Ovary (tissue), 9 donors: Measurements from ENCODE around the gene CHST6. TPM values are rescaled to one million over a fixed set of nuclear protein-coding genes. Genes with fewer than 3 reads are reported as not detected.

Experiments used
- DNase-seq, 5 donors: peaks; one replicate each; pipeline ENCODE4 v3.0.0-alpha.2; 2019 to 2020
- H3K27ac ChIP-seq, 2 donors: fragments of 200-600 bp; one replicate each; pipeline versions ENCODE4 v1.5.1 to v1.8.0; 2019 to 2022
- H3K27me3 ChIP-seq: fragments of 200-600 bp; one replicate; pipeline ENCODE4 v1.8.0; 2022
- H3K36me3 ChIP-seq: fragments of 200-600 bp; sonication (generic); one replicate; pipeline ENCODE4 v1.5.1; 2019
- H3K4me1 ChIP-seq: one replicate; pipeline ENCODE4 v1.8.1; 2013; ENCODE audit warnings: mild to moderate bottlenecking, moderate library complexity; ENCODE audit not compliant: insufficient read depth
- H3K4me3 ChIP-seq: fragments of 200-600 bp; sonication (generic); one replicate; pipeline ENCODE4 v1.5.1; 2017
- H3K9me3 ChIP-seq, 2 donors: fragments of 200-600 bp in 1 of 2; sonication (generic) in 1 of 2; one replicate each; pipeline versions ENCODE4 v1.5.1 to v1.8.1; 2013 to 2019; ENCODE audit warnings: mild to moderate bottlenecking in 1 of 2, moderate library complexity in 1 of 2
- EP300 ChIP-seq: sonication (generic); formaldehyde crosslinking; IDR thresholded peaks from one replicate; pipeline ENCODE4 v1.6.1; 2017; ENCODE audit warnings: antibody characterized with exemption
- POLR2A ChIP-seq: fragments of 450-650 bp; IDR thresholded peaks from one replicate; pipeline ENCODE4 v1.6.1; 2017; ENCODE audit warnings: antibody characterized with exemption, mild to moderate bottlenecking, moderate library complexity
- WGBS, 3 donors: extraction: QIAGEN DNeasy Blood & Tissue Kit in 1 of 3; methylation state at CpG; one replicate each; pipeline versions ENCODE4 v1.1.5 to v1.1.7; 2013 to 2017; 5-methylcytosine and 5-hydroxymethylcytosine counted together
- intact Hi-C, 4 donors: fragments of 100-400 bp; cut with DNase I; formaldehyde crosslinking; loops; one replicate each; pipeline versions ENCODE4 v1.11.0 to v1.15.1; 2022 to 2023
- polyA plus RNA-seq, 2 donors: library from polyadenylated mRNA; stranded (reverse); fragments of 200-250 nt in 1 of 2; fragments of 350-450 nt in 1 of 2; fragmentation: Illumina TruSeq in 1 of 2; extraction: RNeasy Lipid Tissue Mini Kit (QIAGEN cat#74804) in 1 of 2; gene quantifications; one replicate each; pipeline ENCODE4 v1.2.3, GENCODE V29; 2013 to 2014
- total RNA-seq, 7 donors: library from RNA; depleted of rRNA in 2 of 7; stranded (reverse); fragments of >200 nt in 2 of 7; fragmentation: NEBNext Ultra II Directional in 3 of 7; extraction: Animal tissue kit (Norgen Biotek cat#: 25700) in 3 of 7; gene quantifications; one replicate each; pipeline versions ENCODE4 v1.1.0 to v1.2.4, GENCODE V29; 2016 to 2023
- TF ChIP-seq, protein P1 (sequence below), 3 donors: fragments of 450-650 bp in 2 of 3; fragments of 200-600 bp in 1 of 3; IDR thresholded peaks; one replicate each; pipeline versions ENCODE4 v1.5.1 to v1.8.0; 2016 to 2022; ENCODE audit warnings: antibody characterized with exemption in 3 of 3, mild to moderate bottlenecking in 1 of 3
- donor health status: DM: no; HTN: no; CAD: no; lungs with moderate emphysema.
- donor health status: DM: no; HTN: no; CAD: no.
- donor health status: Bipolar disorder and iron deficiency.
- donor health status: DM: yes; HTN: yes; CAD: no.
- donor health status: DM: no; HTN: no; CAD: no.
- donor health status: DM: yes; HTN: yes; CAD: no.

Gene CHST6
- total and polyA plus RNA-seq, 9 donors = 0.04 to 1.4 (median 0.50) TPM

DNA sequence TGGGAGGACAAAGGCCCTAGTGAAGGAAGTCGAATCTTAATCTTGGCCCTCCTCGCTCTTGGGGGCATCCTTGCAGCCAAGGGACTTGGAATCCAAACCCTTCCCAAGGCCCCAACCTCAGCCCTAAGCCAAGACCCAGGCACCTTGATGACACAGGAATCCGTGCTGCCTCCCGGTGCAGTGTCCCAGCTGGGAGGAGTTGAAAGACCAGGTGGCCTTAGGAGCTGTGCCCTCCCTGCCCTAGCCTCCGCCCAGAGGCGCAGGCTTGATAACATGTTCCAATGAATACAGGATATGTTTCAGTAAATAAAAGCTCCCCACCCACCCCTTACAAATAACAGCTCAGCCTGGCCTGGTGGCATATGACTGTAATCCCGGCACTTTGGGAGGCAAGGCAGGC, 40.7 kb upstream of the CHST6 start, which contains the start of gene CHST5:
TSS of gene CHST5 (minus strand) at position 208 of the 400 bp plus-strand sequence. CDS start 5,724 bp downstream, outside the sequence.
- intact Hi-C loops = no loop called here
- Histone ChIP-seq H3K36me3 (no peaks in the 10 kb centered on the region), H3K27me3 (no peaks in the 10 kb centered on the region), H3K27ac (no peak within 1 kb of the TSS), H3K4me1 (no peaks in the 10 kb centered on the region), H3K4me3 (no peak within 1 kb of the TSS), H3K9me3 (no peaks in the 10 kb centered on the region)
- no peak for DNase-seq
- 81 to 85% (median 82%) methylated on average over 7 of the region's 7 CpGs for WGBS, 3 donors
- TF ChIP-seq, protein P1, sequence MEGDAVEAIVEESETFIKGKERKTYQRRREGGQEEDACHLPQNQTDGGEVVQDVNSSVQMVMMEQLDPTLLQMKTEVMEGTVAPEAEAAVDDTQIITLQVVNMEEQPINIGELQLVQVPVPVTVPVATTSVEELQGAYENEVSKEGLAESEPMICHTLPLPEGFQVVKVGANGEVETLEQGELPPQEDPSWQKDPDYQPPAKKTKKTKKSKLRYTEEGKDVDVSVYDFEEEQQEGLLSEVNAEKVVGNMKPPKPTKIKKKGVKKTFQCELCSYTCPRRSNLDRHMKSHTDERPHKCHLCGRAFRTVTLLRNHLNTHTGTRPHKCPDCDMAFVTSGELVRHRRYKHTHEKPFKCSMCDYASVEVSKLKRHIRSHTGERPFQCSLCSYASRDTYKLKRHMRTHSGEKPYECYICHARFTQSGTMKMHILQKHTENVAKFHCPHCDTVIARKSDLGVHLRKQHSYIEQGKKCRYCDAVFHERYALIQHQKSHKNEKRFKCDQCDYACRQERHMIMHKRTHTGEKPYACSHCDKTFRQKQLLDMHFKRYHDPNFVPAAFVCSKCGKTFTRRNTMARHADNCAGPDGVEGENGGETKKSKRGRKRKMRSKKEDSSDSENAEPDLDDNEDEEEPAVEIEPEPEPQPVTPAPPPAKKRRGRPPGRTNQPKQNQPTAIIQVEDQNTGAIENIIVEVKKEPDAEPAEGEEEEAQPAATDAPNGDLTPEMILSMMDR (IDR thresholded peaks at IDR 0.05) = no peak
- TF ChIP-seq EP300 (no peak), POLR2A (no peak)

GRCh38 chr16:75535211-75535843, 40.1 kb upstream of the CHST6 start:
- TF ChIP-seq, protein P1 (IDR thresholded peaks at IDR 0.05) = no peak
- TF ChIP-seq EP300 (no peak), POLR2A (no peak)
- intact Hi-C loops = no loop called here

GRCh38 chr16:75534560-75535205, 39.4 kb upstream of the CHST6 start:
- intact Hi-C loops = no loop called here
- Histone ChIP-seq H3K27me3 (no peaks in the 10 kb centered on the region), H3K27ac (no peak overlapping the region), H3K36me3 (no peaks in the 10 kb centered on the region), H3K4me1 (no peaks in the 10 kb centered on the region), H3K4me3 (no peak overlapping the region), H3K9me3 (no peaks in the 10 kb centered on the region)
- no peak for TF ChIP-seq EP300
- TF ChIP-seq, protein P1 (IDR thresholded peaks at IDR 0.05) = no peak
- TF ChIP-seq POLR2A = no peak
- WGBS, 3 donors = 81 to 85% (median 85%) methylated on average over 17 to 19 of the region's 19 CpGs
- no peak for DNase-seq

More at GRCh38 chr16:75535211-75535843, 40.1 kb upstream of the CHST6 start:
- H3K36me3 ChIP-seq = no peaks in the 10 kb centered on the region
- H3K4me1 ChIP-seq = no peaks in the 10 kb centered on the region
- DNase-seq = no peak
- no peak overlapping the region for H3K4me3 ChIP-seq
- H3K27me3 ChIP-seq = no peaks in the 10 kb centered on the region
- 61 to 62% (median 61%) methylated on average over 34 of the region's 34 CpGs for WGBS, 3 donors
- no peaks in the 10 kb centered on the region for H3K9me3 ChIP-seq
- H3K27ac ChIP-seq = no peak overlapping the region

DNA sequence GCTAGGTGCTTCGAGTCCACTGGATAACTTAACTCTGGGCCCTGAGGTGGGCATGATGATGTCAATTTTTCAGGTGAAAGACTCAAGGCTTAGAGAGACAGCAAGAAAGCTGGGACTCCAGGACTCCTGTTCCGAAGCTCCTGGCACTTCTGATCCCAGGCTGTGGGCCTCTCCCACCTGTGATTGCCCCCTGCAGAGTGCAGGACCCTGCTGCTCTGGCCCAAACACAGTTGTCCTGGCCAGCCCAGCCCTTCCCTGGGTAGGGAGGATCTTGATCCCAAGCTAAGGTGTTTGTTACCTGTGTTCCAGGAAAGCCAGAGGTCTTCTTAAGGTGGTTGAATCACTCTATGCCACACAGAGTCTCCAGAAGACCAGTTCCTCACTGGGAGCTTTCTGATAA, 37.5 kb upstream of the CHST6 start:
- intact Hi-C loops = no loop called here

More for the DNA sequence above, 37.5 kb upstream of the CHST6 start:
- no peaks in the 10 kb centered on the region for H3K27me3 ChIP-seq
- DNase-seq = no peak
- no peak overlapping the region for H3K27ac ChIP-seq
- H3K4me3 ChIP-seq = no peak overlapping the region
- H3K9me3 ChIP-seq = no peaks in the 10 kb centered on the region
- no peak for TF ChIP-seq POLR2A
- TF ChIP-seq, protein P1 (IDR thresholded peaks at IDR 0.05) = no peak
- TF ChIP-seq EP300 = no peak
- no peaks in the 10 kb centered on the region for H3K4me1 ChIP-seq
- H3K36me3 ChIP-seq = no peaks in the 10 kb centered on the region
- 87 to 100% (median 89%) methylated on average over 2 of the region's 2 CpGs for WGBS, 3 donors
